HEK293 (cell line): Measurements from ENCODE around the gene AP1S1.

Experiments
- REPIN1 ChIP-seq: fragments of 450-650 bp; formaldehyde crosslinking; IDR thresholded peaks from 2 replicates; pipeline ENCODE4 v1.5.1; 2017; ENCODE audit warnings: missing biosample characterization, missing genetic modification characterization, low read depth
- ZNF274 ChIP-seq, 2 experiments: fragments of 200-500 bp in 1 of 2; fragments of 450-650 bp in 1 of 2; sonication (Bioruptor generic) in 1 of 2; formaldehyde crosslinking in 1 of 2; IDR thresholded peaks; 2 replicates each; pipeline versions ENCODE4 v1.5.1 to v1.6.1; 2014 to 2016; ENCODE audit warnings: borderline replicate concordance in 1 of 2, inconsistent platforms in 1 of 2, low read length in 1 of 2, missing biosample characterization in 1 of 2, missing genetic modification characterization in 1 of 2
- ZNF48 ChIP-seq: fragments of 450-650 bp; formaldehyde crosslinking; IDR thresholded peaks from 2 replicates; pipeline ENCODE4 v1.5.1; 2016; ENCODE audit warnings: missing biosample characterization, missing genetic modification characterization
- TF ChIP-seq, protein P1 (sequence below): sonication (generic); formaldehyde crosslinking; IDR thresholded peaks from 2 replicates; pipeline ENCODE4 v1.8.1; 2022; ENCODE audit warnings: mild to moderate bottlenecking, moderate library complexity, missing genetic modification reagents
- TF ChIP-seq, protein P2 (sequence below): fragments of 450-650 bp; formaldehyde crosslinking; IDR thresholded peaks from 2 replicates; pipeline ENCODE4 v1.5.1; 2016; ENCODE audit warnings: missing biosample characterization, missing genetic modification characterization

- TF ChIP-seq, protein P1, sequence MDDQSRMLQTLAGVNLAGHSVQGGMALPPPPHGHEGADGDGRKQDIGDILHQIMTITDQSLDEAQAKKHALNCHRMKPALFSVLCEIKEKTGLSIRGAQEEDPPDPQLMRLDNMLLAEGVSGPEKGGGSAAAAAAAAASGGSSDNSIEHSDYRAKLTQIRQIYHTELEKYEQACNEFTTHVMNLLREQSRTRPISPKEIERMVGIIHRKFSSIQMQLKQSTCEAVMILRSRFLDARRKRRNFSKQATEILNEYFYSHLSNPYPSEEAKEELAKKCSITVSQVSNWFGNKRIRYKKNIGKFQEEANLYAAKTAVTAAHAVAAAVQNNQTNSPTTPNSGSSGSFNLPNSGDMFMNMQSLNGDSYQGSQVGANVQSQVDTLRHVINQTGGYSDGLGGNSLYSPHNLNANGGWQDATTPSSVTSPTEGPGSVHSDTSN (CRISPR knock-in tag) = no peak
- TF ChIP-seq ZNF48 (tag by site-specific recombination) (no peak), ZNF274 (IDR thresholded peaks at IDR 0.05; ENCODE audit: low read length) (no peak), ZNF274 (tag by site-specific recombination; IDR thresholded peaks at IDR 0.05; ENCODE audit: borderline replicate concordance) (no peak), REPIN1 (no peak)
- TF ChIP-seq, protein P2, sequence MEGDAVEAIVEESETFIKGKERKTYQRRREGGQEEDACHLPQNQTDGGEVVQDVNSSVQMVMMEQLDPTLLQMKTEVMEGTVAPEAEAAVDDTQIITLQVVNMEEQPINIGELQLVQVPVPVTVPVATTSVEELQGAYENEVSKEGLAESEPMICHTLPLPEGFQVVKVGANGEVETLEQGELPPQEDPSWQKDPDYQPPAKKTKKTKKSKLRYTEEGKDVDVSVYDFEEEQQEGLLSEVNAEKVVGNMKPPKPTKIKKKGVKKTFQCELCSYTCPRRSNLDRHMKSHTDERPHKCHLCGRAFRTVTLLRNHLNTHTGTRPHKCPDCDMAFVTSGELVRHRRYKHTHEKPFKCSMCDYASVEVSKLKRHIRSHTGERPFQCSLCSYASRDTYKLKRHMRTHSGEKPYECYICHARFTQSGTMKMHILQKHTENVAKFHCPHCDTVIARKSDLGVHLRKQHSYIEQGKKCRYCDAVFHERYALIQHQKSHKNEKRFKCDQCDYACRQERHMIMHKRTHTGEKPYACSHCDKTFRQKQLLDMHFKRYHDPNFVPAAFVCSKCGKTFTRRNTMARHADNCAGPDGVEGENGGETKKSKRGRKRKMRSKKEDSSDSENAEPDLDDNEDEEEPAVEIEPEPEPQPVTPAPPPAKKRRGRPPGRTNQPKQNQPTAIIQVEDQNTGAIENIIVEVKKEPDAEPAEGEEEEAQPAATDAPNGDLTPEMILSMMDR = no peak
These were observed 12.3 kb downstream of the AP1S1 start for GRCh38 chr7:101166648-101166908.
